ENCODE results near the gene SNCB. TPM values are rescaled to one million over a fixed set of nuclear protein-coding genes. Genes with fewer than 3 reads are reported as not detected.
A peak's percentile ranks its signal among the peaks of the same experiment; 100 is the strongest.

SNCB gene
- total RNA-seq, 4 donors from 2014 or later: not detected

DNA sequence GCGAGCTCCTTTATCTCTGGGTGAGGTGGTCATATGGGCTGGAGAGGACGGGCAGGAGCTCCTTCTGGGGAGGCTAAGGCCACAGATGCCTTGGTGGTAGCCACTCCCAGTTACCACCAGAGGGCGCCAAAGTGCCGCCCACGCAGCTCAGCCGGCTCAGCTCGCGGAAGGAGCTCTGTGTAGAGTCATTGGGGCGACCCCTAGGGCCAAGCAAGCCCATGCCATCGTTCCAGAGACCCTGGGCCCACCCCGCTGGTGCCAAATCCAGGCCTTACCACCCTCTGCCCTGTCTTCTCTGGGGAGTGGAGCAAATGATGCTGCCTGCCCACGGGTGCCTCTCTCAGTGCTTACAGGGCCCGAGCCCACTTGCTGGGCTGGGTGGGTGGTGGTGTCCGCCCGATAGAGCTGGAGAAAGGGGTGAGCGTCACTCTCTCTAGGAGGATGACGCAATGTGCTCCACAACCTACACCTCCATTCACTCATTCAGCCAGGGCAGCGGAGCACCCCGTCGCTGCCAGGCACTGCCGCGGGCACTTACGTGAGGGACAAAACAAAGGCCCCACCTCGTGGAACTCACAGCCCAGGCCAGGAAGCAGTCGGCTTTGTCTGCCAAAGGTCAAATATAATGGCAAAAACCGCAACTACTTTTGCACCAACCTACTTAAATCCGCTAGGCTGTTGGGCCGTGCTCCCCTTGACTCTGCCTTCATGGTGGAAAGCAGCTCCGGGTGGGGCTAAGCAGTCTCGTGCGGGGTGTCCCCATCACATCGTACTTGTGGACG, 30.7 kb upstream of the SNCB start:
- no peak for TF ChIP-seq EP300 (IDR thresholded peaks at IDR 0.05)
- TF ChIP-seq, protein P1, sequence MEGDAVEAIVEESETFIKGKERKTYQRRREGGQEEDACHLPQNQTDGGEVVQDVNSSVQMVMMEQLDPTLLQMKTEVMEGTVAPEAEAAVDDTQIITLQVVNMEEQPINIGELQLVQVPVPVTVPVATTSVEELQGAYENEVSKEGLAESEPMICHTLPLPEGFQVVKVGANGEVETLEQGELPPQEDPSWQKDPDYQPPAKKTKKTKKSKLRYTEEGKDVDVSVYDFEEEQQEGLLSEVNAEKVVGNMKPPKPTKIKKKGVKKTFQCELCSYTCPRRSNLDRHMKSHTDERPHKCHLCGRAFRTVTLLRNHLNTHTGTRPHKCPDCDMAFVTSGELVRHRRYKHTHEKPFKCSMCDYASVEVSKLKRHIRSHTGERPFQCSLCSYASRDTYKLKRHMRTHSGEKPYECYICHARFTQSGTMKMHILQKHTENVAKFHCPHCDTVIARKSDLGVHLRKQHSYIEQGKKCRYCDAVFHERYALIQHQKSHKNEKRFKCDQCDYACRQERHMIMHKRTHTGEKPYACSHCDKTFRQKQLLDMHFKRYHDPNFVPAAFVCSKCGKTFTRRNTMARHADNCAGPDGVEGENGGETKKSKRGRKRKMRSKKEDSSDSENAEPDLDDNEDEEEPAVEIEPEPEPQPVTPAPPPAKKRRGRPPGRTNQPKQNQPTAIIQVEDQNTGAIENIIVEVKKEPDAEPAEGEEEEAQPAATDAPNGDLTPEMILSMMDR (IDR thresholded peaks at IDR 0.05): peak; percentile 64 to 96
- no peak for DNase-seq (ENCODE audit: low spot score in 2 of 2)
- Histone ChIP-seq H3K4me1 (peaks cover 9% of the 10 kb centered on the region), H3K36me3 (peaks cover 16% of the 10 kb centered on the region), H3K4me3 (no peak overlapping the region), H3K27ac (no peak overlapping the region), H3K9me3 (no peaks in the 10 kb centered on the region), H3K27me3 (peaks cover 33% of the 10 kb centered on the region)
- 50% methylated on average over 14 of the region's 33 CpGs for whole genome bisulfite sequencing

DNA sequence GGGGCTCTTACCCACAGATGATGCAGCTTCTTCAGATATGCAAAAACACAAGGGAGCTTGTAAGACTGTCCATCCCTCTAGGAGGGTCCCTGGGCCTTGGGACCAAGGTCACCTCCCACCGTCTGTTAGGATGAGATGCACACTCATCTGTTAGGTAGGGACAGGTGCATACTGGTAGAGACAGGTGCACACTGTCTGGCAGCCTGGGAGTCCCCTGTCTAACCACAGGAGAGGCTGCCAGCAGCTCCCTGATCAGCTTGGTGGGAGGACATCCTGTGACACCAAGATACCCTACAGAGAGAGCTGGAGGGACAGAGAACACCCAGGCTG, 30.2 kb upstream of the SNCB start:
- WGBS: 67% methylated on average over 1 of the region's 1 CpG
- DNase-seq (ENCODE audit: low spot score in 2 of 2): no peak
- H3K27me3 ChIP-seq: peaks cover 33% of the 10 kb centered on the region
- H3K27ac ChIP-seq: no peak overlapping the region
- TF ChIP-seq EP300 (IDR thresholded peaks at IDR 0.05): no peak
- TF ChIP-seq, protein P1 (IDR thresholded peaks at IDR 0.05): no peak
- TF ChIP-seq POLR2AphosphoS5 (IDR thresholded peaks at IDR 0.05): no peak
- TF ChIP-seq POLR2A (IDR thresholded peaks at IDR 0.05): no peak
- H3K4me1 ChIP-seq: peaks cover 9% of the 10 kb centered on the region
- H3K36me3 ChIP-seq: peaks cover 19% of the 10 kb centered on the region
- H3K4me3 ChIP-seq: no peak overlapping the region
- no peaks in the 10 kb centered on the region for H3K9me3 ChIP-seq

DNA sequence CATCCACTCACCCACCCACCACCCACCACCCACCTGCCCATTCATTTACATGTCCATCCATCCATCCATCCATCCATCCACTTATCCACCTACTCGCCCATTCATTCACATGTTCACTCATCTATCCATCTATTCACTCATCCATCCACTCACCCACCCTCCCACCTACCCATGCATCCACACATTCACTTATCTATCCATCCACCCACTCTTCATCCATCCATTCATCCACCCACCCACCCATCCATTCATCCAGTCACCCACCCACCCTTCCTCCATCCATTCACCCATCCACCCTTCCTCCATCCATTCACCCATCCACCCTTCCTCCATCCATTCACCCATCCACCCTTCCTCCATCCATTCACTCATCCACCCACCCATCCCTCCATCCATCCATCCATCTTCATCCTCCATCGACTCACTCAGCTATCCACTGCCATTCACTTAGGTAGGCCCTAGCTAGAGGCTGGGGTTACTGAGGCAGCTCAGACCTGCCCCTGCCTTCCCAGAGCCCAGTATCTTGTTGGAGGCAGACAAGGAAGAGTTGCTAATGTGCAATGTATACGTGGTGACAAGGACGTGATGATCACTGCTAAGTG, 29.6 kb upstream of the SNCB start:
- Histone ChIP-seq H3K9me3 (no peaks in the 10 kb centered on the region), H3K27me3 (peaks cover 28% of the 10 kb centered on the region), H3K36me3 (peaks cover 24% of the 10 kb centered on the region), H3K4me3 (no peak overlapping the region), H3K4me1 (peaks cover 9% of the 10 kb centered on the region), H3K27ac (no peak overlapping the region)
- TF ChIP-seq, protein P1 (IDR thresholded peaks at IDR 0.05): no peak
- no peak for TF ChIP-seq EP300 (IDR thresholded peaks at IDR 0.05)
- no peak for TF ChIP-seq POLR2A (IDR thresholded peaks at IDR 0.05)
- TF ChIP-seq POLR2AphosphoS5 (IDR thresholded peaks at IDR 0.05): no peak
- DNase-seq (ENCODE audit: low spot score in 2 of 2): no peak
- 93% methylated on average over 4 of the region's 4 CpGs for whole genome bisulfite sequencing

DNA sequence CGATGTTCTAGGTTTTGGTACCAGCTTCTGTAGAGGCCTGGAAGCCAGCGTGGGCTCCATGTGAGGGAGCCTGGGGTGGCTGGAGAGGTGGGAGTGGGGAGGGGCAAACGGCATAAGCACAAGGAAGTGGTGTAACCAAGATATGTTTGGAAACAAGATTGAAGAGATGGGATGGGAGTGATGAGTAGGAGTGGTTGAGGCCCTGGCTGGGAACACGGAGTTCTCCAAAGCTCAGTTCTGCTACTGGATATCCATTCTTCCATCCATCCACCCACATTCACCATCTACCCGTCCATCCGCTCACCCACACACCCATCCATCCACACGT, 29.1 kb upstream of the SNCB start:
- H3K4me1 ChIP-seq: peaks cover 9% of the 10 kb centered on the region
- no peak overlapping the region for H3K4me3 ChIP-seq
- H3K27ac ChIP-seq: no peak overlapping the region
- H3K36me3 ChIP-seq: peaks cover 25% of the 10 kb centered on the region
- TF ChIP-seq EP300 (IDR thresholded peaks at IDR 0.05): no peak
- no peak for TF ChIP-seq POLR2AphosphoS5 (IDR thresholded peaks at IDR 0.05)
- TF ChIP-seq, protein P1 (IDR thresholded peaks at IDR 0.05): no peak
- no peak for TF ChIP-seq POLR2A (IDR thresholded peaks at IDR 0.05)
- H3K9me3 ChIP-seq: no peaks in the 10 kb centered on the region
- peaks cover 23% of the 10 kb centered on the region for H3K27me3 ChIP-seq
- no peak for DNase-seq (ENCODE audit: low spot score in 2 of 2)
- 76% methylated on average over 7 of the region's 7 CpGs for WGBS

DNA sequence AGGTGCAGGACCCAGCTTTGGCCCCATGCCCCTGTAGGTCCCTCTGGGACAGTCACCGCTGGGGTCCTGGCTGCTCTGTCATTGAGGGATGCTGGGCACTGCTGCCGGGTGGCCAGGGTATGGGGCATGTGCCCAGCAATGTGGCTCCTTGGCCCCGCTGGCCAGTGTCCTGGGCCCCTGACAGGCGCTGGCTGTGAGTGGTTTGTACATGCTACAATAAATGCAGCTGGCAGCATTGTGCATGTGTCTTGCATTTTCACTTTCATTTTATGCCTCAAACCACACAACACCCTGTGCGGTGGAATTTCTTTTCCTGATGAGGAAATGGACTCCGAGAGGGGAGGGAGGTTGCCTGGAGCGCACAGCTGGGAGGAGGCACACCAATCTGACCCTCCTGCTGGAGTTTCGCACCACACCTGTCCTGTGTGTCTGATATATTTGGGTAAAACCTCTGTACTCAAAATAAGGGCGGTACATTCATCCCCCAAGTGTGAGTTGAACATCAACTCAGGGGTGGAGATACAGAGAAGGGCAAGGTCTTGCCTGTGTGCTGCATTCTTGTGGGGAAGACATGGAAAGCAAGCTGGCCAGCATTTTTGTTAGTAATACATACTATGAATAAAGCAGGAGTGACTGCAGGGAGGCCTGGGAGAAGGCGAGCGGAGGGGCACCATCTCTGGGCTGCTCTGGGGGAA, 28.6 kb upstream of the SNCB start:
- Histone ChIP-seq H3K4me1 (peaks cover 9% of the 10 kb centered on the region), H3K9me3 (no peaks in the 10 kb centered on the region), H3K27ac (no peak overlapping the region), H3K27me3 (peaks cover 19% of the 10 kb centered on the region), H3K36me3 (peaks cover 30% of the 10 kb centered on the region), H3K4me3 (no peak overlapping the region)
- no peak for DNase-seq (ENCODE audit: low spot score in 2 of 2)
- TF ChIP-seq POLR2A (IDR thresholded peaks at IDR 0.05): no peak
- TF ChIP-seq, protein P1 (IDR thresholded peaks at IDR 0.05): no peak
- TF ChIP-seq POLR2AphosphoS5 (IDR thresholded peaks at IDR 0.05): no peak
- TF ChIP-seq EP300 (IDR thresholded peaks at IDR 0.05): no peak
- 75% methylated on average over 11 of the region's 11 CpGs for WGBS
